K562 (cell line): Measurements from ENCODE around the gene CS. TPM values are rescaled to one million over a fixed set of nuclear protein-coding genes. Genes with fewer than 3 reads are reported as not detected.

Experiments
- ATF7 ChIP-seq: fragments of 450-650 bp; IDR thresholded peaks from 2 replicates; pipeline ENCODE4 v1.7.1; 2014; ENCODE audit warnings: mild to moderate bottlenecking, moderate library complexity
- CCAR2 ChIP-seq: fragments of 200-400 bp; formaldehyde crosslinking; IDR thresholded peaks from 2 replicates; pipeline ENCODE4 v1.6.1; 2017; ENCODE audit warnings: mild to moderate bottlenecking, low read depth, low read length
- CEBPG ChIP-seq, 3 experiments: fragments of 200-800 bp in 1 of 3; sonication (Bioruptor generic) in 1 of 3; sonication (generic) in 1 of 3; formaldehyde crosslinking in 1 of 3; IDR thresholded peaks in 2 of 3; conservative IDR thresholded peaks in 1 of 3; 2 replicates each; pipeline versions ENCODE4 v1.6.1 to v1.8.0; 2016 to 2022; ENCODE audit warnings: missing compliant biosample characterization in 2 of 3, missing genetic modification characterization in 2 of 3, mild to moderate bottlenecking in 1 of 3, missing genetic modification reagents in 1 of 3
- CHD7 ChIP-seq: fragments of 200-600 bp; sonication (generic); IDR thresholded peaks from one replicate; pipeline ENCODE4 v1.6.1; 2012; ENCODE audit warnings: mild to moderate bottlenecking, low read depth, low read length, inconsistent platforms
- HOMEZ ChIP-seq: fragments of 250-450 bp; sonication (Bioruptor Pico); IDR thresholded peaks from 2 replicates; pipeline ENCODE4 v1.4.0; 2020; ENCODE audit warnings: mild to moderate bottlenecking, moderate library complexity
- MTA2 ChIP-seq: fragments of 450-650 bp; IDR thresholded peaks from 2 replicates; pipeline ENCODE4 v1.6.1; 2016; ENCODE audit warnings: low read depth
- NCOA6 ChIP-seq: fragments of 450-650 bp; IDR thresholded peaks from 2 replicates; pipeline ENCODE4 v1.6.1; 2017; ENCODE audit warnings: mild to moderate bottlenecking
- RBM39 ChIP-seq: fragments of 200-400 bp; formaldehyde crosslinking; optimal IDR thresholded peaks from 2 replicates; pipeline ENCODE3; 2018; ENCODE audit warnings: low read depth, low read length
- TBP ChIP-seq: optimal IDR thresholded peaks from 2 replicates; pipeline ENCODE3; 2011; ENCODE audit warnings: low read depth, low read length, improper control_type of control experiment
- WHSC1 ChIP-seq: IDR thresholded peaks from one replicate; pipeline ENCODE4 v1.6.1; 2012; ENCODE audit warnings: low read length, control low read depth, inconsistent platforms
- ZEB2 ChIP-seq: fragments of 450-650 bp; IDR thresholded peaks from 2 replicates; pipeline ENCODE4 v1.6.1; 2016
- ZNF431 ChIP-seq: sonication (generic); formaldehyde crosslinking; IDR thresholded peaks from 2 replicates; pipeline ENCODE4 v1.8.0; 2022; ENCODE audit warnings: mild to moderate bottlenecking, missing genetic modification reagents
- ZNF511 ChIP-seq: sonication (generic); formaldehyde crosslinking; IDR thresholded peaks from 2 replicates; pipeline ENCODE4 v1.8.0; 2022; ENCODE audit warnings: mild to moderate bottlenecking, missing genetic modification reagents
- ZNF717 ChIP-seq: fragments of 250-450 bp; sonication (Bioruptor Pico); IDR thresholded peaks from 2 replicates; pipeline ENCODE4 v1.5.0; 2021
- polyA plus RNA-seq, 8 experiments: library from polyadenylated mRNA; depleted of rRNA in 4 of 8; stranded (reverse) in 5 of 8; unstranded in 3 of 8; fragments of >200 nt; fragmentation: Nextera tagmentation in 2 of 8; fragmentation: Illumina TruSeq in 1 of 8; extraction: Ambion mirVana in 2 of 8; extraction: Trizol in 1 of 8; gene quantifications; 2 replicates each; pipeline versions ENCODE4 v1.2.1 to v1.2.3, GENCODE V29; 2011 to 2014; ENCODE audit warnings: inconsistent platforms in 1 of 8, missing spikeins in 1 of 8
- total RNA-seq, 7 experiments: library from RNA; depleted of rRNA in 6 of 7; stranded (reverse); fragments of >200 nt in 6 of 7; fragmentation: Illumina TruSeq in 2 of 7; extraction: Trizol in 2 of 7; gene quantifications; 2 replicates each; pipeline versions ENCODE4 v1.2.1 to v1.2.3, GENCODE V29; 2011 to 2021; ENCODE audit warnings: low replicate concordance in 1 of 7

CS gene
- total and polyA plus RNA-seq, 9 of the 15 experiments (the other 6 are each of a cell fraction or from before 2014, with no cell fraction given), result 99.9 to 390 (median 149) TPM

- TF ChIP-seq CHD7, result no peak
- peak; percentile 57; the same call in 1 of the 2 replicates for TF ChIP-seq ZNF511
- peak; percentile 96 for TF ChIP-seq ATF7
- no peak for TF ChIP-seq ZNF717 (CRISPR knock-in tag)
- no peak for TF ChIP-seq WHSC1
- TF ChIP-seq MTA2, result no peak
- TF ChIP-seq CCAR2, result no peak
- 0 out of 2 replicates have a peak, but pooled peaks have one; percentile 50 for TF ChIP-seq ZNF431 (CRISPR knock-in tag)
- no peak for TF ChIP-seq NCOA6
- TF ChIP-seq RBM39, result no peak
- no peak for TF ChIP-seq HOMEZ (CRISPR knock-in tag)
- TF ChIP-seq CEBPG (CRISPR knock-in tag; IDR thresholded peaks at IDR 0.05), result no peak
- TF ChIP-seq CEBPG (tag; conservative IDR thresholded peaks at IDR 0.05 in 1 of 2, IDR thresholded peaks at IDR 0.05 in 1 of 2), result no peak
- peak; percentile 90 for TF ChIP-seq TBP
- no peak for TF ChIP-seq ZEB2
Observed at GRCh38 chr12:56333679-56334489, 33.8 kb upstream of the CS start, which contains the start of gene PAN2 (continued).
